Stimulated activated CD8-positive, alpha-beta memory T cell treated with anti-CD3 and anti-CD28 coated beads, Interleukin-4, amount 100 ng/mL, for 48 hours (primary cell): ENCODE results near the gene DOK1.
A peak's percentile ranks its signal among the peaks of the same experiment; 100 is the strongest.

Experiments used
- DNase-seq: peaks from one replicate; pipeline ENCODE4 v3.0.0-alpha.2; 2020

Gene DOK1

GRCh38 chr2:74525717-74526648 is 28.5 kb upstream of the DOK1 start, which contains the start of gene DQX1:
Gene DQX1, minus strand, starts transcription at chr2:74526231. Its CDS starts 502 bp downstream, at chr2:74525729.
- DNase-seq, result no peak

DNA sequence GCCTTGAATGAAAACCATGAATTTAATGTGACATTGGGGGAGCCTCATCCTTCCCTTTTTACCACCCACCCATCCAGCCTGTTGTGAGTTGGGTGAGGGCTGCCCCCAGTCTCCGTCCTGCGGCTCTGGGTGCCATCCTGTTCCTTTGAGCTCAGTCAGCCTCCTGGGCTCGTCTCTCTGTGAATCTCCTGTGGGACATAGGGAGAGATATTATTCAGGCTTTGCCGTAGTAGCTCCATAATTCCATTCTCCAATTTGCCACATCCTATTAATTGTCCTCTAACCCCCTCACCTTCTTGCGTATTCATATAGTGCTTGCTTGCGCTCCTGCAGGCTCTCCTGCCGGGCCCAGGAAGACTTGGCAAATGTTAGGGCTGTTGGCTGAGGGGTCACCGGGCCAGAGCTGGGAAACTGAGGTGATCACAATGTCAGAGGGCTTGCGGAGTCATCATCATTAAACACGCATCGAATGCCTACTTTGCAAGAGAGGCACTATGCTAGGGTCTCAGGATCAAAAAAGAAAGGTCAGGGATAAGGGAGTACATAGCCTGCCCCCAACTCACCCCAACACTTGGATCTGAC is 27.8 kb upstream of the DOK1 start:
- DNase-seq, result no peak

GRCh38 chr2:74527741-74528140 is 26.8 kb upstream of the DOK1 start:
- no peak for DNase-seq

GRCh38 chr2:74528600-74529356 is 25.7 kb upstream of the DOK1 start:
- peak; percentile 52 for DNase-seq

- peak; percentile 95 for DNase-seq
Observed at GRCh38 chr2:74529357-74530238, 24.9 kb upstream of the DOK1 start, which contains the start of the genes AUP1 and HTRA2. Gene AUP1, minus strand, starts transcription at chr2:74529706. Its CDS starts 77 bp downstream, at chr2:74529629. Gene HTRA2, plus strand, starts transcription at chr2:74529933. Its CDS starts 74 bp downstream, at chr2:74530007.

GRCh38 chr2:74530239-74531187 is 24.0 kb upstream of the DOK1 start:
- peak; percentile 65 for DNase-seq

- no peak for DNase-seq
Observed at GRCh38 chr2:74531666-74532065, 22.9 kb upstream of the DOK1 start.

- DNase-seq, result no peak
Observed at GRCh38 chr2:74532222-74532621, 22.3 kb upstream of the DOK1 start.

DNA sequence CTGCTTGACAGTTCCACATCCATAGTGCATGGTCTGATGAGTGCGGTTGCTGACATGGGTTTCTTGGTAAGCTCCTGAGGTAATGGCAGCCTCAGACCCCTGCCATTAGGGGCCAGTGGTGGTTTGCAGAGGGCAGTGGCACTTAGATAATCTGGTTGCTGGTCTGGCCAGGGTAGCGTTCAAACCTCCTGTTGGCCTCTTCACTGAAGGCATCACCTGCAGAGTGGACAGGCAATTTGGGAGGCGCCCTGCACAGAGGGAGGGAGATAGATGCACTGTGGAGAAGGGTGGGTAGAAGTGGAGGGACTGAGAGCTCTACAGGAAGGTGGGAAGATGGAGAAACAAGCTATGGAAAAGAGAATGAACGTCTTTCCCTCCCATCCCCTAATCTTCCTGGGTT is 21.1 kb upstream of the DOK1 start:
- no peak for DNase-seq

- DNase-seq, result no peak
Observed at GRCh38 chr2:74534411-74534810, 20.1 kb upstream of the DOK1 start.

- DNase-seq, result no peak
Observed at GRCh38 chr2:74535440-74535965, 19.0 kb upstream of the DOK1 start.

GRCh38 chr2:74536166-74536950 is 18.2 kb upstream of the DOK1 start:
- no peak for DNase-seq

DNA sequence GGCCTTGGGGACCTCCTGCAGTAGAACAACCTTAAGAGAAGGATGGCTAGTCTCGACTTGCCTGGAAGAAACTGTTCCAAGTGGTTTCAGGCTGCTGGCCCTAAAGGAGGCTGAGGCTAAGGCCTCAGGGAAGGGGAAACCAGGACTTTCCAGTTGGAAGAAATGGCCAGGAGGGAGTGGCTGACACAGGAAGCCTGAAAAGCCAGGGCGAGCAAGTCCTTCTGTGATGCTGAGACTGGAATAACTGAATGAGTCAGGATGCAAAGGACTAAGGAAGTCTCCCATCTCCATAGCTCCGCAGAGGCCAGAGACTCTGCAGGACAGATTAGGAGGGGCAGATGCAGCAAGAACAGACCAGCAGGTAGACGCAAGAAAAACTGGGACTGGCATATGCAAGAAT is 17.4 kb upstream of the DOK1 start:
- DNase-seq, result no peak

DNA sequence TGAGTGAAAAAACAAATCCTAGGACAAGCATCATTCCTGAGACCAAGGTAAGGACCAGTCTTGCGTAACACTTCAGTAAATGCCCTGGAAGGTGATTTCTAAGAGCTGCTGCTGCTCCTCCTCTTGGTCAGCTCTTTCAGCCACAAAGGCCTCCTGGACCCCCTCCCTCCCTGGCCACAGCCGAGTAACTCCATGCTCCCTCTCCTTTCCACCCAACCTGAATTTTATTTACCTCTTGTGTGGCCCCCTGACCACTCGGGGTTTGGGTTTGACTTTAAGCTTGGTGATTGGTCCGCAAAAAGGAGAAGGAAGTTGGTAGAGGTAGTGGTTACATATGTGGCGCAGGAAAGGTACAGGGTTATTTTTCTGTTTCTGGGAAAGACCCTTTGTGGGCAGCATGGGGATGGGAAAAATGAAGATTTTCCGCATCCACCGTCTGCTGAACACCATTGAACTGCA is 15.6 kb upstream of the DOK1 start:
- no peak for DNase-seq

- no peak for DNase-seq
Observed at GRCh38 chr2:74540291-74540690, 14.2 kb upstream of the DOK1 start.

DNA sequence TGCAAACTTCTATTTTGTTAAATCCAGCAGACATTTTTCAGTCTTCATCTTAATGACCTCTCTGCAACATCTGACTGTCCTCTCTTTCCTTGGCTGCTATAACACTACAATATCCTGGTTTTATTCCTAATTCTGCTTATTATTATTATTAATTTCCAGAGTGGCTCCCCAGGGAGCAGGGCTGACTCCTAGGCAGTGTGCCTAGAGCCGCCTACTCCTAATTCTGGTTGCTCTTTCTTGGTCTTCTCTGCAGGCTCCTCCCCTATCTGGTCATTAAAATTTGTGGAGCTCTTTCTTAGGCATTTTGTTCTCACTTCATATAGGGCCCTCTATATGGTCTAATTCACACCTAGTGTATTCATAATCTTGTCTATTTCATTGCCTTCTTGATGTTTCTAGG is 11.5 kb upstream of the DOK1 start:
- DNase-seq, result no peak

- no peak for DNase-seq
Observed at GRCh38 chr2:74544634-74545033, 9.9 kb upstream of the DOK1 start.

- no peak for DNase-seq
Observed at GRCh38 chr2:74546004-74546403, 8.5 kb upstream of the DOK1 start.

DNA sequence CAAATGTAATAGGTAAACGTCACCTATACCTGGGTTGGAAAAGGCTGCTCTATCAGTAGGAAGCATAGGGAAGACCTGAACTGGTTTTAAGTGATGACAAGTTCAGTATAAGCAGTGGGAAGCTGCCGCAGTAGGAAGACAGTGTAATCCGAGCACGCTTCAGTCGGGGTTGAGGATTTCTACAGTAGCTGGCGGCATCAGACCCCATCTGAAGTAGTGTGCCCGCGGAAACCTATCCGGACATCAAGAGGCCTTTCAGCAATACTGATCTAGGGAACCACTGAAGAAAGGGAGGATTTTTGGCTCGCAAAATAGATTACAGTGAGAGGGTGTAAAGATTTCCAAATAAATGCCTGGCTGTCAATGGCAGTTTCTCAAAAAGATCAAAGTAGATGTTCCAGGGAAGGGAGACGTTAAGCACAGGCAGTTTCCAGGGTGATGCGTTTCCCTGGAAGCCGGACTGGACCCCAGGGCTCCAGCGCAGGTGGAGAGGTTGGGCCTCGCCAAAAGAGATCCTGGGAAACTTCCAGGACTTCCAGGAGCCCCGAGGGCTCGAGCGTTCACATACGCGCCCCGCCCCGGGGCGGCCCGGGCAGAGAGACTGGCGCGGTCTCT is 6.1 kb upstream of the DOK1 start:
- DNase-seq, result no peak
